Heart left ventricle (tissue), 16 donors: ENCODE results near the gene DSCAML1. TPM values are rescaled to one million over a fixed set of nuclear protein-coding genes. Genes with fewer than 3 reads are reported as not detected.
A peak's percentile ranks its signal among the peaks of the same experiment; 100 is the strongest.

Experiments
- ATAC-seq, 4 donors: fragments of 200-7000 bp; cut with Tn5 transposase; one replicate each; pipeline ENCODE4 v1.9.1; 2020 to 2022; ENCODE audit warnings: moderate library complexity in 4 of 4, mild to moderate bottlenecking in 3 of 4, moderate number of reproducible peaks in 1 of 4
- DNase-seq, 5 donors: peaks; one replicate each; pipeline ENCODE4 v3.0.0-alpha.2; 2020
- H3K27ac ChIP-seq, 12 donors: fragments of 200-600 bp; sonication (generic) in 4 of 12; one replicate each; pipeline versions ENCODE4 v1.5.0 to v1.8.0; 2016 to 2022; ENCODE audit warnings: mild to moderate bottlenecking in 2 of 12
- H3K27me3 ChIP-seq, 9 donors: fragments of 200-600 bp; sonication (generic) in 2 of 9; one replicate each; pipeline versions ENCODE4 v1.5.1 to v1.8.0; 2016 to 2022; ENCODE audit warnings: mild to moderate bottlenecking in 3 of 9
- H3K36me3 ChIP-seq, 9 donors: fragments of 200-600 bp; sonication (generic) in 2 of 9; one replicate each; pipeline versions ENCODE4 v1.5.0 to v1.8.0; 2018 to 2022; ENCODE audit warnings: mild to moderate bottlenecking in 2 of 9
- H3K4me1 ChIP-seq, 12 donors: fragments of 200-600 bp; sonication (generic) in 4 of 12; one replicate each; pipeline versions ENCODE4 v1.5.0 to v1.8.0; 2016 to 2022; ENCODE audit warnings: mild to moderate bottlenecking in 3 of 12
- H3K4me3 ChIP-seq, 12 donors: fragments of 200-600 bp; sonication (generic) in 4 of 12; one replicate each; pipeline versions ENCODE4 v1.5.0 to v1.8.0; 2017 to 2022; ENCODE audit warnings: mild to moderate bottlenecking in 9 of 12, moderate library complexity in 4 of 12
- H3K9me3 ChIP-seq, 12 donors: fragments of 200-600 bp; sonication (generic) in 4 of 12; one replicate each; pipeline versions ENCODE4 v1.5.0 to v1.8.0; 2016 to 2022; ENCODE audit warnings: mild to moderate bottlenecking in 1 of 12
- POLR2A ChIP-seq, 2 donors: fragments of 450-650 bp; IDR thresholded peaks; one replicate each; pipeline ENCODE4 v1.6.1; 2017; ENCODE audit warnings: antibody characterized with exemption in 2 of 2, mild to moderate bottlenecking in 2 of 2, moderate library complexity in 2 of 2
- WGBS, 4 donors: extraction: QIAGEN DNeasy Blood & Tissue Kit in 2 of 4; methylation state at CpG; one replicate each; pipeline versions ENCODE4 v1.1.5 to v1.1.7; 2013 to 2018; 5-methylcytosine and 5-hydroxymethylcytosine counted together
- intact Hi-C, 10 donors: fragments of 100-400 bp; cut with DNase I; formaldehyde crosslinking; loops; one replicate each; pipeline versions ENCODE4 v1.11.1 to v1.14.2; 2022
- polyA plus RNA-seq, 2 donors: library from polyadenylated mRNA; stranded (reverse); fragments of 200-250 nt; gene quantifications; one replicate each; pipeline ENCODE4 v1.2.3, GENCODE V29; 2013
- total RNA-seq, 9 donors: library from RNA; depleted of rRNA in 2 of 9; stranded (reverse); fragments of >200 nt in 2 of 9; fragmentation: NEBNext Ultra II Directional in 3 of 9; extraction: Animal tissue kit (Norgen Biotek cat#: 25700) in 3 of 9; gene quantifications; one replicate each; pipeline versions ENCODE4 v1.1.0 to v1.2.4, GENCODE V29; 2016 to 2023
- TF ChIP-seq, protein P1 (sequence below), 12 donors: fragments of 200-600 bp; sonication (generic) in 4 of 12; IDR thresholded peaks; one replicate each; pipeline versions ENCODE4 v1.5.0 to v1.8.0; 2018 to 2022; ENCODE audit warnings: antibody characterized with exemption in 12 of 12, mild to moderate bottlenecking in 5 of 12
- donor health status: ischemic (EF 13 %, LVEDD 7.1; RV severe dilation, severe dysfunction).
- donor health status: healthy with polysubstance abuse.
- donor health status: DM: no; HTN: yes; CAD: no.
- donor health status: DM: no; HTN: no; CAD: no.
- donor health status: ischemic (EF 25% LVEDD 6.9; RV normal size, moderate dysfunction).
- donor health status: ischemic (EF 25% LVEDD 5.7; RV mildly dilated, moderate dysfunction).
- donor health status: healthy.
- donor health status: DM: yes; HTN: yes; CAD: no.
- donor health status: ischemic (EF 35%, LVEDD 5.7; RV mildly dilated, moderate dysfunction).
- donor health status: nonischemic (EF 11% LVEDD 7.7; RV severe dilation, severe dysfunction).
- donor health status: DM: yes; HTN: yes; CAD: no.
- donor health status: PGD.
- donor health status: ischemic (EF 29% LVEDD 5.4; RV normal size, mild dysfunction).
- donor health status: nonischemic (EF 23%, LVEDD 6.1; RV moderate dilation, normal function).

DSCAML1 gene
- total and polyA plus RNA-seq, 11 donors = 0.05 to 1.7 (median 0.76) TPM

DNA sequence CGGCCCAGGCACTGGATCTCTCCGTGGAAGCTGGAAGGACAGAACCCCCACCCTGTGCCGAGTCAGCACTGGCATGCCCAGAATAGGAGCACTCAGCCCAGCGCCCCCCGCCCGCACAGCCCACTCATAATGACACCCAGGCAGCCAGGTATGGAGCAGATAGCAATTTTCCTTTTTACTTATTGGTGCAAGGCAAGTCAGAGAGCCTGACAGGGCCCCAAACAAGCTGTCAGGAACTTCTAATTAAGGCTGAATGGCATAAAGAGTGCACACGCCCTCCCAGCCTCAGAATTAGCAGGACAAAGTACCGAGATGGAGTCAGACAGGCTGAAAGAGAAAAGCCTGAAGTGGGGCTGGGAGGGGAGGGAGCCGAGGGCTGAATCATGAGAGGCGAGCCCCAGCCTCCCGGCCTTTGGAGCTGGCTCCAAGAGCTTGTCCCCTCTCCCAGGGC lies 76.9 kb downstream of the DSCAML1 start:
- intact Hi-C loops = no loop called here
- TF ChIP-seq POLR2A (IDR thresholded peaks at IDR 0.05) = no peak
- TF ChIP-seq, protein P1, sequence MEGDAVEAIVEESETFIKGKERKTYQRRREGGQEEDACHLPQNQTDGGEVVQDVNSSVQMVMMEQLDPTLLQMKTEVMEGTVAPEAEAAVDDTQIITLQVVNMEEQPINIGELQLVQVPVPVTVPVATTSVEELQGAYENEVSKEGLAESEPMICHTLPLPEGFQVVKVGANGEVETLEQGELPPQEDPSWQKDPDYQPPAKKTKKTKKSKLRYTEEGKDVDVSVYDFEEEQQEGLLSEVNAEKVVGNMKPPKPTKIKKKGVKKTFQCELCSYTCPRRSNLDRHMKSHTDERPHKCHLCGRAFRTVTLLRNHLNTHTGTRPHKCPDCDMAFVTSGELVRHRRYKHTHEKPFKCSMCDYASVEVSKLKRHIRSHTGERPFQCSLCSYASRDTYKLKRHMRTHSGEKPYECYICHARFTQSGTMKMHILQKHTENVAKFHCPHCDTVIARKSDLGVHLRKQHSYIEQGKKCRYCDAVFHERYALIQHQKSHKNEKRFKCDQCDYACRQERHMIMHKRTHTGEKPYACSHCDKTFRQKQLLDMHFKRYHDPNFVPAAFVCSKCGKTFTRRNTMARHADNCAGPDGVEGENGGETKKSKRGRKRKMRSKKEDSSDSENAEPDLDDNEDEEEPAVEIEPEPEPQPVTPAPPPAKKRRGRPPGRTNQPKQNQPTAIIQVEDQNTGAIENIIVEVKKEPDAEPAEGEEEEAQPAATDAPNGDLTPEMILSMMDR (IDR thresholded peaks at IDR 0.05) = no peak
- WGBS, 4 donors = 68 to 84% (median 72%) methylated on average over 11 of the region's 11 CpGs

DNA sequence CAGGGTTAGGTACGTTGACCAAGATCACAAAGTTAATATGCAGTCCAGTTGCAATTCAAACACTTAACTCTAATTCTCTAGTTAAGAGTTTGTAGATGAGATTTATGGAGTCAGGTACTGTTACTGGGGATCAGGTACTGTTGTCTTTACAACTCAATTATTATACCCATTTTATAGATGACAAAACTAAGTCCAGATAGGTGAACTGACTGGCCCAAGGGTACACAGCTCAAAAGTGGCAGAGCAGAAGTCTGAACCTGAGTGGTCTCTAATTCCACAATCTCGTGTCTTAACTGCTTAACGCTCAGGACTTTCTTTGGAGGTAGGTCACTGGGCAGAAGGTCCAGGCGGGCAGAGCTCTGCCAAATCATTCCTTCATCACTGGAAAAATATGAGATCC lies 77.5 kb downstream of the DSCAML1 start:
- Histone ChIP-seq H3K9me3 (no peaks in the 10 kb centered on the region), H3K4me1 (peaks cover 0 to 10% (median 0%) of the 10 kb centered on the region in 12 donors), H3K27ac (no peak overlapping the region), H3K4me3 (no peak overlapping the region), H3K27me3 (no peaks in the 10 kb centered on the region), H3K36me3 (no peaks in the 10 kb centered on the region)
- TF ChIP-seq, protein P1 (IDR thresholded peaks at IDR 0.05) = no peak
- TF ChIP-seq POLR2A (IDR thresholded peaks at IDR 0.05) = no peak
- intact Hi-C loops = no loop called here
- WGBS, 4 donors = 92 to 97% (median 95%) methylated on average over 4 of the region's 4 CpGs
- DNase-seq (no peak), ATAC-seq (no peak)

More for the DNA sequence above, 76.9 kb downstream of the DSCAML1 start:
- no peak for DNase-seq
- H3K4me1 ChIP-seq = peaks cover 0 to 10% (median 0%) of the 10 kb centered on the region in 12 donors
- H3K27ac ChIP-seq = no peak overlapping the region
- no peaks in the 10 kb centered on the region for H3K9me3 ChIP-seq
- H3K36me3 ChIP-seq = no peaks in the 10 kb centered on the region
- H3K4me3 ChIP-seq = no peak overlapping the region
- no peaks in the 10 kb centered on the region for H3K27me3 ChIP-seq
- no peak for ATAC-seq

DNA sequence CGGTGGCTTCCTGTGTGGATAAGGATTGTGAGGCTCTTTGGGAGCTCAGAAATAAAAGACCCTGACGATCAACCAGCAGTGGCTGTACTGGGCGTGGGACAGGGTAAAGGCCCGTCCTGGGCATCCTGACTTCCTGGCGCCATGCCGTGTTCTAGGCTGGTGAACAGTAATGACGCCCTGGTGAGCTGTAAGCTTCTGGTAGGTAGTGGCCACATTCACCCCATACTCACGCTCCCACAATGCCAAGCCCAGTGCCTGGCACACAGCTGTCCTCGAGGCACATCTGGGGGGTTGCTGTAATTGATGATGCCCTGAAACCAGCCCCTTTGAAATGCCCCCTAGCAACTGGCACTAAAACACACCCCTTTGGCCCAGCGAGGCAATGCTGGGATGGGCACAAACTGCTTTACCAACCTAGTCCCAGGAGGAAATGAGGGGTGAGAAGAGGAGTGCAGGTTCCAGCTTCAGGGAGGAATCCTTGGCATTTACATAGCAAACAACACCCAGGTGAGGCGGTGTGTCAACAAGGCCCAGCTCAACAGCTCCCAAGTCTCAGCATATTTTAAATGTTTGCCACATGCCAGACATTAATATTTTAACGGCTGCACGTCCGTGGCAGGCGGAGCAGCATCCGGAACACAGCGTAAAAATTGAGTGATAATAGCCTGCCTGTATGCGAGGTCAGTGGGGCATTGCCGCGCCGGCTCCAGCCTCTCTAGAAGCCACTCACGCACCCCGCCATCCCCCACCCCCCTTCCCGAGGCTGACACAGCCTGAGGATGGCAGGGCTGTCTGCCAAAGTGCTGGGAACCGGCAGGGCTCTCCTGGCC lies 79.3 kb downstream of the DSCAML1 start:
- DNase-seq = peak; percentile 18 to 70 (median 44)
- H3K36me3 ChIP-seq = no peaks in the 10 kb centered on the region
- no peaks in the 10 kb centered on the region for H3K27me3 ChIP-seq
- intact Hi-C loops = no loop called here
- ATAC-seq = peak; percentile 38 to 75 (median 63)
- H3K9me3 ChIP-seq = no peaks in the 10 kb centered on the region
- TF ChIP-seq POLR2A (IDR thresholded peaks at IDR 0.05) = no peak
- TF ChIP-seq, protein P1 (IDR thresholded peaks at IDR 0.05) = no peak
- no peak overlapping the region for H3K27ac ChIP-seq
- peaks cover 0 to 4% (median 0%) of the 10 kb centered on the region in 12 donors for H3K4me1 ChIP-seq
- 63 to 81% (median 73%) methylated on average over 20 to 25 of the region's 25 CpGs for WGBS, 4 donors
- H3K4me3 ChIP-seq = no peak overlapping the region

DNA sequence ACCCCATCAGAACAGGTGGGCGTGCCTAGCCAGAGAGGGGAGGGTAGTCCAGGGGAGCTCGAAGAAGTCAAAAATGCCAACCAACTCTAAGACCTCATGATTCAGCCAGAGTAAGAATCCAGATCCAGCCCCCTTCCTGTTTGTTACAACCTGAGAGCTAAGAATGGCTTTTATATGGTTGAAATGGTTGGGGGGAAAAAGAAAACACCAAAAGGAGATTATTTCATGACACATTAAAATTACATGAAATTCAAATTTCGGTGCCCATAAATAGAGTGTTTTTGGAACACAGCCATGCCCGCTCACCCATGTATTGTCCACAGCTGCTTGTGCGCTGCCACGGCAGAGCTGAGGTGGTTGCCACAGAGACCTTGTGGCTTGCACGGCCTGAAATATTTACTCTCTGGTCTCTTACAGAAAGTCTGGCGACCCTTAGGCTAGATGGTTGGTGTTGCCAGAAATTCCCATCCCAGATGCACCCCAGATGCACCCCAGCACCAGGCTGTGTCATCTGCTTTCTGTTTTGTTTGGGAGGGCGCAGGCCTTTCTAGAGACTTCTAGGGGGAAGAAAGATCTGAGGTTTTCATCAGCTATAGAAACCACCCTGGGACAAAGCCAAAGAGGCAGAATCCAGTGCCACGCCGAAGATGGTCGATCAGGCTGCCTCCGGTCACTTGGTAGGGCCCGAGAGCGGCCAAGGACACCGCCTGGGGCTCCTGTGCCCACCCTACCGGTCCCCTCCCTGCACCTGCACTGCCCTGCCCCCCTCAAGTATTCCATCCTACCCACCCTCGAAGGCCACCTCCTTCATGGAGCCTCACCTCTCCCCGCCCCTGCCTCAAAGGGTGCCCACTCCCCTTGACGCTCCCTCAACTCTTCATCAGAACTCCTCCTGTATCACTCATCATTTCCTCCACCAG lies 80.2 kb downstream of the DSCAML1 start:
- no peak overlapping the region for H3K4me3 ChIP-seq
- WGBS, 4 donors = 91 to 95% (median 93%) methylated on average over 20 of the region's 20 CpGs
- no peak for TF ChIP-seq POLR2A (IDR thresholded peaks at IDR 0.05)
- TF ChIP-seq, protein P1 (IDR thresholded peaks at IDR 0.05) = no peak
- no peaks in the 10 kb centered on the region for H3K36me3 ChIP-seq
- DNase-seq (no peak), ATAC-seq (no peak)
- no peak overlapping the region for H3K27ac ChIP-seq
- H3K27me3 ChIP-seq = no peaks in the 10 kb centered on the region
- H3K9me3 ChIP-seq = no peaks in the 10 kb centered on the region
- intact Hi-C loops = no loop called here
- peaks cover 0 to 4% (median 0%) of the 10 kb centered on the region in 12 donors for H3K4me1 ChIP-seq
